Measurements from ENCODE around the gene ANXA10.
"Not testable (repeated sequence)": the region's sequence is repeated elsewhere in the genome, so short reads cannot be mapped to it uniquely, and the experiment has no call there.

The ANXA10 gene, protein sequence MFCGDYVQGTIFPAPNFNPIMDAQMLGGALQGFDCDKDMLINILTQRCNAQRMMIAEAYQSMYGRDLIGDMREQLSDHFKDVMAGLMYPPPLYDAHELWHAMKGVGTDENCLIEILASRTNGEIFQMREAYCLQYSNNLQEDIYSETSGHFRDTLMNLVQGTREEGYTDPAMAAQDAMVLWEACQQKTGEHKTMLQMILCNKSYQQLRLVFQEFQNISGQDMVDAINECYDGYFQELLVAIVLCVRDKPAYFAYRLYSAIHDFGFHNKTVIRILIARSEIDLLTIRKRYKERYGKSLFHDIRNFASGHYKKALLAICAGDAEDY

DNA sequence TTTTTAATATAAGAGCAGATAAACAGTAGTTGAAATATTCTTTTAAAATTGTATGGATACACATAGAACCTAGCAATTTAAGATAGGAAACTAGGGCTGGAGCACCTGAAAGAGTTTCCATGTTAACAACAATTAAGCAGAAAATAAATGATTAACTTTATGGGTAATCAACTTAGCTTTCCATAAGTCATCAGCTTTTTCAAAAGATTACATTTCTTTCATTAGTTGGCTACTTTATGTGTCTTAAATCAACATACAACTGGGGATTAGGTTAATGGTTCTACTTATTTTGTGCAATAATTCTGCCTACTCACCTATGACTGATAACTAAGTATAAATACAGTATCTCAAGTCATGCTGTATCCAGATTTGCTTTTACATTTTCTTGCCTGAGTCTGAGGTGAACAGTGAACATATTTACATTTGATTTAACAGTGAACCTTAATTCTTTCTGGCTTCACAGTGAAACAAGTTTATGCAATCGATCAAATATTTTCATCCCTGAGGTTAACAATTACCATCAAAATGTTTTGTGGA lies at the start of gene ANXA10:
TSS of gene ANXA10 (plus strand) at position 362 of the 537 bp plus-strand sequence. CDS start at position 526, 164 bp downstream.
- no peak for DNase-seq (ENCODE audit: low read depth)

DNA sequence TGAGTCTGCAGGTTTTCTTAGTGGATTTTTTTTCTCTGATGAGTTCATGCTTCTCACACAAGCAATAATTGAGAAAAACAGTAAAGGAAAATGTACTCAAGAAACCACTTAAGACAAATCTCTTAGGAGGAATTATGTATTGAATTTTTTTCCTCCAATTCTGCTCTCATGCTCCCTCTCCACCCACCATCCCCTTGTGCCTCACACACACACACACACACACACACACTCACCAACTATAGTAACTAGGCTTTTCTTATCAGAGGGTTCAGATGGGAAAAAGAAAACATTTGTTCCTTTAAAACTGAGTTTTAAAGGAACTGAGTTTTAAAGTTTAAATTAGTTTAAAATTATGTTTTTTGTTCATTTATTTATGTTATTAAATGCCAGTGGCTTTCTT lies 47.0 kb upstream of the ANXA10 start:
- no peak for DNase-seq (ENCODE audit: low read depth)

DNA sequence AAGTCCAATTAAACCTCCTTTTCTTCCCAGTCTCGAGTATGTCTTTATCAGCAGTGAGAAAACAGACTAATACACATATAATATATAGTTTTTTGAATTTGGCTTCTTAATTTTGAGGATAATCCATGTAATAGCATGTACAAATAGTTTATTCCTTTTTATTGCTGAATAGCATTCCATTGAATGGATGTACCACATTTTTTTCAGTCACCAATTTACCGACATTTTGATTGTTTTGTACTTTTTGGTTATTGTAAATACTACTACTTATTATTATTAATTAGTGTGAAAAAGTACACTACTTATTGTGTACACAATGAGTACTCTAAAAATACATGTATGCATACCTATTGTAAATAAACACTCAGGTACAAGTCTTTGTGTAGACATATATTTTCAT lies 42.3 kb upstream of the ANXA10 start:
- no peak for DNase-seq (ENCODE audit: low read depth)

- no peak for DNase-seq (ENCODE audit: low read depth)
Measured at GRCh38 chr4:168051526-168051925, 40.8 kb upstream of the ANXA10 start.

GRCh38 chr4:168057412-168057811 lies 34.9 kb upstream of the ANXA10 start:
- DNase-seq (ENCODE audit: low read depth), result no peak

- DNase-seq (ENCODE audit: low read depth), result peak; percentile 52
Measured at GRCh38 chr4:168059251-168059650, 33.1 kb upstream of the ANXA10 start.

- no peak for DNase-seq (ENCODE audit: low read depth)
Measured at GRCh38 chr4:168063031-168063430, 29.3 kb upstream of the ANXA10 start.

DNA sequence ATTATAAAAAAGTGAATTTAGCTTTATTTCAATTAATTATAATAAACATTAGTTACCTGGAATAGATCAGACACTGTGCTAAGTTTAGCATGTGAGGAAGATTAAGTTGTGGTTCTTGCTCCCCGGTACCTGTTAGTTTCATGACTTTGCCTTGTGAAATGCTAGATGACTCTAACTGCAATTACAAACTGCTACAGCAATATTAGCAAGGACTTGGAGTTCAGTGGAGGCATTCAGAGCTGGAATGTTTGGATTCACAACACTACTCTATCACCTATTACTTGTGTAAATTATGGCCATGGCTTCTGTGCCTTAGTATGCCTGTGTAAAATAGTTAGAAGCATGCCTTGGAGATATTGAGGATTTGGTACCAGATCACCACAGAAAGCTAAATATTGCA lies 21.4 kb upstream of the ANXA10 start:
- DNase-seq (ENCODE audit: low read depth), result no peak

DNA sequence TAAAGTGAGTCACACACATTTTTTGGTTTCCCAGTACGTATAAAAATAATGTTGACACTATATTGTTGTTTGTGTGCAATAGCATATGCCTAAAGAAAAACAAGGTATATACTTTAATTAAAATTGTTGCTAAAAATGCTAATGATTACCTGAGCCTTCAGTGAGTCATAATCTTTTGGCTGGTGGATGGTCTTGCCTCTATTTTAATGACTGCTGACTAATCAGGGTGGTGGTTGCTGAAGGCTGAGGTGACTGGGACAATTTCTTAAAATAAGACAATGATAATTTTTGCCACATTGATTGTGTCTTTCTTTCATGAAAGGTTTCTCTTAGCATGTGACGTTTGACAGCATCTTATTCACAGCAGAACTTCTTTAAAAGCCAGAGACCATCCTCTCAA lies 21.0 kb upstream of the ANXA10 start:
- DNase-seq (ENCODE audit: low read depth), result no peak

GRCh38 chr4:168074861-168075260 lies 17.5 kb upstream of the ANXA10 start:
- DNase-seq (ENCODE audit: low read depth), result no peak

GRCh38 chr4:168076989-168077725 lies 15.2 kb upstream of the ANXA10 start:
- DNase-seq (ENCODE audit: low read depth), result peak; percentile 37

GRCh38 chr4:168077726-168078239 lies 14.6 kb upstream of the ANXA10 start:
- no peak for DNase-seq (ENCODE audit: low read depth)

DNA sequence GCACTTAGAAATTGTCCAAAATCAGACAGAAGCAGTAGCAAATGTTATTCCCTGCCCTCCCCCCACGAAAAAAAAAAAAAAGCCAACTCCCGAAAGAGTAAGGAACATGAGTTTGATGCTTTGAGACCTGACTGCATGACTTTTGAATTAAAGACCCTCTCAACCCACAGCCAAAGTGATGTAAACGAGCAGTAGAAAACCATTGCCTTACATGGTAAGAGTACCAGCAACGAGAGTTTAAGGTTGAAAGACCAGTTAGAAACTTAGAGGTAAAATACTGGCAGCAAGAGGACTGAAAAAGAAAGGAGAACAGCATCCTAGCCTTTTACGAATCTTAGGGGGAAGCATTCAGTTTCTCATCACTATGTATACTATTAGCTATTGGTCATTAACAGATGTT lies 10.0 kb upstream of the ANXA10 start:
- no peak for DNase-seq (ENCODE audit: low read depth)

GRCh38 chr4:168095776-168096406 lies 3.6 kb downstream of the ANXA10 start:
- no peak for DNase-seq (ENCODE audit: low read depth)

- no peak for DNase-seq (ENCODE audit: low read depth)
Measured at GRCh38 chr4:168096407-168096784, 4.1 kb downstream of the ANXA10 start.

GRCh38 chr4:168097161-168097560 lies 4.8 kb downstream of the ANXA10 start:
- no peak for DNase-seq (ENCODE audit: low read depth)

DNA sequence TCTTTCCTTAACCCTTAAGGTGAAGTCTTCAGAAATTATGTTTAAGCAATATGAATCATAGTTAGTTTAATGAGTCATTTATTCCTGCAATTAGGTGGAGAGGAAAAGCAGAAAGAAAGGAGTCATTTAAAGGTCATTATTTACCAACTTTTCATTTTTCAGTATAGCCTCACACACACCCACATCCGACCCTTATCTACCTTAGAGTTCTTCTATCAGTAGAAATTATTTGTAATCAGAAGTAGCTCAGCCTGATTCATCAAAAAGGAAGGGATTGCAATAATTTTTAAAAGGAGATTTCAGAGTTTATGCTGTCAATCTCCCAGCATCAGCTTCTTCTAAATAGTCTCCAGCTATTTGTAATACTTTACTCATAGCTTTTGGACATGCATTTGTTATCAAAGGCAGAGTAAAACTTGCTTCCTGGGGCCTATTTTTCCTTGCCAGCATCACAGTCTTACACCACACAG lies 5.9 kb downstream of the ANXA10 start:
- DNase-seq (ENCODE audit: low read depth), result peak; percentile 59

DNA sequence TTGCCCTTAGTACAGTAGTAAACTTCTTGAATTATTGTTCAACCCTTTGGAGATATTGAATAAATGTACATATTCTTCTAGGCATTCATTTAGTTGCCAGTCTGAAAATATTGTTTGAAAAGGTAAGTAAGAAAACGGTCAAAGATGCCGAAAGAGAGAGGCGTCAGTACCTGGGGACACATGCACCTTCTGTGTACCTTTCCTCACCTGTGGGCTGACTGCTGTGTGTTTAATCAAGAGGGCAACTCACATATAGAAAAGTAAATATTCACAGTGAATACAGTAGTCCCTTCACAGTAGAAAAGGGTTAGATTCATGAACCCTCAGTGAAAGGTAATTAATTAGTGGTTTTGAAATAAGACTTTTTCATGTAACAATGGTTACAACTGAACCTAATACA lies 6.9 kb downstream of the ANXA10 start:
- no peak for DNase-seq (ENCODE audit: low read depth)

DNA sequence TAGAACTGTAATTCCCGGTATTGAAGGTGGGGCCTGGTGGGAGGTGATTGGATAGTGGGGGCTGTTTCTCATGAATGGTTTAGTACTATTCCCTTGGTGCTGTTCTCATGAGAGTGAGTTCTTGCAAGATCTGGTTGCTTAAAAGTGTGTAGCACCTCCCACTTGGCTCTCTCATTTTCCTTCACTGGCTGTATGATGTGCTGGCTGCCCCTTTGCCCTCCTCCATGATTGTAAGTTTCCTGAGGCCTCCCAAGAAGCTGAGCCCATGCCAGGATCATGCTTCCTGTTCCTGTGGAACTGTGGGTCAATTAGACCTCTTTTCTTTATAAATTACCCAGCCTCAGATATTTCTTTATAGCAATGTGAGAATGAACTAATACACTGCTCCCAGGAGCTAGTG lies 8.7 kb downstream of the ANXA10 start:
- DNase-seq (ENCODE audit: low read depth), result no peak

DNA sequence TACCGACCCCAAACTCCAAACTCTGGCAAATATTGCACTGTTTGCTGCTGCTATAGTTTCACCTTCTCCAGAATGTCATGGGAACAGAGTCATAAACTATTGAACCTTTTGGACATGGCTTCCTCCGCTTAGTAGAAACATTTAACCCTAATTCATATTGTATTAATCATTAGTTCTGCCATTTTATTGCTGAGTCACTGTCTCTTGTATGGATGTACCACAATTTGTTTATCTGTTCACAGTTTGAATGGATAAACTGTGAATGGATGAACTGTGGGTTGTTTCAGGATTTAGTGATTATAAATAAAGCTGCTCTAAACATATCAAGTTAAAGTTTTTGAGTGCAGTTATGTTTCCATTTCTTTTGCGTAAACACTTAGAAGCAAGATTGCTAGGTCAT lies 10.1 kb downstream of the ANXA10 start:
- no peak for DNase-seq (ENCODE audit: low read depth)

- DNase-seq (ENCODE audit: low read depth), result no peak
Measured at GRCh38 chr4:168109527-168109926, 17.2 kb downstream of the ANXA10 start.

- DNase-seq (ENCODE audit: low read depth), result not testable (repeated sequence)
Measured at GRCh38 chr4:168113059-168113458, 20.7 kb downstream of the ANXA10 start.
